ENCODE results near the gene TM9SF2. TPM values are rescaled to one million over a fixed set of nuclear protein-coding genes. Genes with fewer than 3 reads are reported as not detected.
"Not testable (repeated sequence)": the region's sequence is repeated elsewhere in the genome, so short reads cannot be mapped to it uniquely, and the experiment has no call there.

Gene TM9SF2
- polyA plus RNA-seq: 100 to 1,000 TPM in 1 of 3 donors, 10 to 100 TPM in 2; 57.5 to 109 (median 83.0) TPM

- DNase-seq: peak; percentile 98
- Mint-ChIP-seq H3K36me3 (no peaks in the 10 kb centered on the region), H3K4me3 (peak within 1 kb of the TSS; percentile 94 to 99 (median 96)), H3K27ac (peak within 1 kb of the TSS; percentile 93 to 99 (median 97)), H3K4me1 (peaks cover 83 to 96% of the 10 kb centered on the region in 2 donors), H3K27me3 (ENCODE audit: low read depth in 3 of 3) (peaks cover 23 to 35% (median 34%) of the 10 kb centered on the region in 3 donors), H3K9me3 (no peaks in the 10 kb centered on the region)
Measured at GRCh38 chr13:99501184-99501847, at the start of gene TM9SF2. Gene TM9SF2 (plus strand): TSS chr13:99501472. CDS start chr13:99501607, 135 bp downstream.

GRCh38 chr13:99454518-99455183 lies 46.6 kb upstream of the TM9SF2 start:
- no peak for DNase-seq
- no peak overlapping the region for H3K27ac Mint-ChIP-seq
- peaks cover 0 to 2% of the 10 kb centered on the region in 2 donors for H3K4me1 Mint-ChIP-seq
- peaks cover 0 to 6% (median 0%) of the 10 kb centered on the region in 6 donors for H3K9me3 Mint-ChIP-seq
- H3K36me3 Mint-ChIP-seq: peaks cover 0 to 3% (median 3%) of the 10 kb centered on the region in 3 donors
- no peak overlapping the region for H3K4me3 Mint-ChIP-seq
- peaks cover 0 to 12% (median 0%) of the 10 kb centered on the region in 3 donors for H3K27me3 Mint-ChIP-seq (ENCODE audit: low read depth in 3 of 3)

GRCh38 chr13:99459099-99459850 lies 42.0 kb upstream of the TM9SF2 start:
- DNase-seq: no peak
- Mint-ChIP-seq H3K27ac (no peak overlapping the region), H3K4me3 (no peak overlapping the region), H3K4me1 (peaks cover 5 to 7% of the 10 kb centered on the region in 2 donors), H3K36me3 (peaks cover 0 to 3% (median 0%) of the 10 kb centered on the region in 3 donors), H3K9me3 (peaks cover 0 to 6% (median 0%) of the 10 kb centered on the region in 6 donors), H3K27me3 (ENCODE audit: low read depth in 3 of 3) (peaks cover 2 to 10% (median 4%) of the 10 kb centered on the region in 3 donors)

- H3K4me1 Mint-ChIP-seq: peaks cover 18 to 20% of the 10 kb centered on the region in 2 donors
- H3K4me3 Mint-ChIP-seq; DNase-seq; H3K27ac Mint-ChIP-seq; H3K9me3 Mint-ChIP-seq; H3K27me3 Mint-ChIP-seq (ENCODE audit: low read depth in 3 of 3); H3K36me3 Mint-ChIP-seq: not testable (repeated sequence)
Measured at GRCh38 chr13:99460802-99461201, 40.5 kb upstream of the TM9SF2 start.

- H3K9me3 Mint-ChIP-seq: no peaks in the 10 kb centered on the region
- H3K36me3 Mint-ChIP-seq: peaks cover 0 to 5% (median 0%) of the 10 kb centered on the region in 3 donors
- no peak for DNase-seq
- H3K4me1 Mint-ChIP-seq: peaks cover 18% of the 10 kb centered on the region in 2 donors
- H3K27me3 Mint-ChIP-seq (ENCODE audit: low read depth in 3 of 3): peaks cover 2 to 5% (median 4%) of the 10 kb centered on the region in 3 donors
- peak overlapping the region in 2 of 5 donors; percentile 33 to 79 for H3K4me3 Mint-ChIP-seq
- H3K27ac Mint-ChIP-seq: peak overlapping the region in 3 of 6 donors; percentile 86 to 90 (median 86)
Measured at GRCh38 chr13:99463646-99464397, 37.5 kb upstream of the TM9SF2 start.

- H3K4me1 Mint-ChIP-seq: peaks cover 18% of the 10 kb centered on the region in 2 donors
- no peaks in the 10 kb centered on the region for H3K9me3 Mint-ChIP-seq
- H3K27ac Mint-ChIP-seq: peak overlapping the region; percentile 82 to 90 (median 86)
- DNase-seq: peak; percentile 8 to 24 (median 20)
- H3K27me3 Mint-ChIP-seq (ENCODE audit: low read depth in 3 of 3): peaks cover 4 to 9% (median 9%) of the 10 kb centered on the region in 3 donors
- H3K36me3 Mint-ChIP-seq: peaks cover 0 to 4% (median 3%) of the 10 kb centered on the region in 3 donors
- peak overlapping the region; percentile 20 to 79 (median 46) for H3K4me3 Mint-ChIP-seq
Measured at GRCh38 chr13:99464441-99464949, 36.8 kb upstream of the TM9SF2 start.

GRCh38 chr13:99465454-99465853 lies 35.8 kb upstream of the TM9SF2 start:
- no peaks in the 10 kb centered on the region for H3K9me3 Mint-ChIP-seq
- H3K27ac Mint-ChIP-seq: peak overlapping the region in 3 of 6 donors; percentile 62 to 90 (median 88)
- DNase-seq: no peak

GRCh38 chr13:99467764-99468163 lies 33.5 kb upstream of the TM9SF2 start:
- H3K4me1 Mint-ChIP-seq: peaks cover 18% of the 10 kb centered on the region in 2 donors
- no peaks in the 10 kb centered on the region for H3K9me3 Mint-ChIP-seq
- H3K27me3 Mint-ChIP-seq (ENCODE audit: low read depth in 3 of 3): peaks cover 0 to 11% (median 7%) of the 10 kb centered on the region in 3 donors
- no peak for DNase-seq
- peaks cover 0 to 4% (median 3%) of the 10 kb centered on the region in 3 donors for H3K36me3 Mint-ChIP-seq
- H3K4me3 Mint-ChIP-seq: no peak overlapping the region
- H3K27ac Mint-ChIP-seq: no peak overlapping the region

More at GRCh38 chr13:99465454-99465853, 35.8 kb upstream of the TM9SF2 start:
- H3K36me3 Mint-ChIP-seq: peaks cover 0 to 4% (median 3%) of the 10 kb centered on the region in 3 donors
- peaks cover 0 to 9% (median 8%) of the 10 kb centered on the region in 3 donors for H3K27me3 Mint-ChIP-seq (ENCODE audit: low read depth in 3 of 3)
- H3K4me1 Mint-ChIP-seq: peaks cover 18% of the 10 kb centered on the region in 2 donors
- H3K4me3 Mint-ChIP-seq: no peak overlapping the region

- no peak for DNase-seq
- Mint-ChIP-seq H3K4me3 (no peak overlapping the region), H3K9me3 (no peaks in the 10 kb centered on the region), H3K36me3 (peaks cover 0 to 4% (median 3%) of the 10 kb centered on the region in 3 donors), H3K4me1 (peaks cover 16% of the 10 kb centered on the region in 2 donors), H3K27ac (no peak overlapping the region), H3K27me3 (ENCODE audit: low read depth in 3 of 3) (peaks cover 0 to 15% (median 7%) of the 10 kb centered on the region in 3 donors)
Measured at GRCh38 chr13:99469041-99469440, 32.2 kb upstream of the TM9SF2 start.

- H3K27ac Mint-ChIP-seq: no peak overlapping the region
- peaks cover 6% of the 10 kb centered on the region in 2 donors for H3K4me1 Mint-ChIP-seq
- no peak for DNase-seq
- H3K9me3 Mint-ChIP-seq: no peaks in the 10 kb centered on the region
- peaks cover 0 to 4% (median 3%) of the 10 kb centered on the region in 3 donors for H3K36me3 Mint-ChIP-seq
- no peak overlapping the region for H3K4me3 Mint-ChIP-seq
- peaks cover 0 to 18% (median 7%) of the 10 kb centered on the region in 3 donors for H3K27me3 Mint-ChIP-seq (ENCODE audit: low read depth in 3 of 3)
Measured at GRCh38 chr13:99470027-99470426, 31.2 kb upstream of the TM9SF2 start.

GRCh38 chr13:99471221-99472121 lies 29.8 kb upstream of the TM9SF2 start:
- DNase-seq: no peak
- Mint-ChIP-seq H3K4me3 (no peak overlapping the region), H3K27ac (no peak overlapping the region), H3K27me3 (ENCODE audit: low read depth in 3 of 3) (peaks cover 0 to 20% (median 5%) of the 10 kb centered on the region in 3 donors), H3K9me3 (no peaks in the 10 kb centered on the region), H3K36me3 (peaks cover 0 to 4% (median 3%) of the 10 kb centered on the region in 3 donors), H3K4me1 (no peaks in the 10 kb centered on the region)

GRCh38 chr13:99472122-99472440 lies 29.2 kb upstream of the TM9SF2 start:
- no peak overlapping the region for H3K4me3 Mint-ChIP-seq

More at GRCh38 chr13:99472122-99472440, 29.2 kb upstream of the TM9SF2 start:
- Mint-ChIP-seq H3K4me1 (peaks cover 1 to 2% of the 10 kb centered on the region in 2 donors), H3K36me3 (peaks cover 0 to 4% (median 3%) of the 10 kb centered on the region in 3 donors), H3K27me3 (ENCODE audit: low read depth in 3 of 3) (peaks cover 0 to 24% (median 4%) of the 10 kb centered on the region in 3 donors), H3K9me3 (no peaks in the 10 kb centered on the region), H3K27ac (no peak overlapping the region)
- DNase-seq: no peak

All from immature natural killer cell (primary cell).